Activated CD4-positive, alpha-beta memory T cell treated with anti-CD3 and anti-CD28 coated beads for 36 hours (primary cell): ENCODE measurements around the gene TTC31. TPM values are rescaled to one million over a fixed set of nuclear protein-coding genes. Genes with fewer than 3 reads are reported as not detected.
"Not testable (repeated sequence)": the region's sequence is repeated elsewhere in the genome, so short reads cannot be mapped to it uniquely, and the experiment has no call there.

Source experiments
- CTCF ChIA-PET: fragments of 350-600 bp; sonication (Branson Sonifier 250); formaldehyde crosslinking; loops from one replicate; lab custom pipeline; 2021; ENCODE audit warnings: antibody characterized with exemption, inconsistent platforms; lab: Charles Lee
- POLR2A ChIA-PET: fragments of 350-600 bp; sonication (Branson Sonifier 250); formaldehyde crosslinking; loops from one replicate; lab custom pipeline; 2021; ENCODE audit warnings: antibody characterized with exemption; lab: Charles Lee
- DNase-seq: peaks from one replicate; pipeline ENCODE4 v3.0.0-alpha.2; 2020
- H3K27ac Mint-ChIP-seq: one replicate; pipeline ENCODE4 v1.8.0; 2021; ENCODE audit warnings: mixed read lengths
- H3K27me3 Mint-ChIP-seq: one replicate; pipeline ENCODE4 v1.8.0; 2021; ENCODE audit warnings: mixed read lengths
- H3K36me3 Mint-ChIP-seq: one replicate; pipeline ENCODE4 v1.8.0; 2021; ENCODE audit warnings: mixed read lengths
- H3K4me1 Mint-ChIP-seq: one replicate; pipeline ENCODE4 v1.8.0; 2021; ENCODE audit warnings: low read depth, mixed read lengths
- H3K4me3 Mint-ChIP-seq: one replicate; pipeline ENCODE4 v1.8.0; 2021; ENCODE audit warnings: mild to moderate bottlenecking, mixed read lengths
- H3K9me3 Mint-ChIP-seq: one replicate; pipeline ENCODE4 v1.8.0; 2021; ENCODE audit warnings: mixed read lengths
- intact Hi-C: fragments of 100-400 bp; cut with micrococcal nuclease; formaldehyde crosslinking; loops from one replicate; pipeline ENCODE4 v1.15.1; 2023
- total RNA-seq, 2 experiments: library from RNA; stranded (reverse); gene quantifications; one replicate each; pipeline ENCODE4 v1.2.3, GENCODE V29; 2021

TTC31 gene
- total RNA-seq, 2 experiments from 2014 or later: 27.3 to 29.1 TPM

DNA sequence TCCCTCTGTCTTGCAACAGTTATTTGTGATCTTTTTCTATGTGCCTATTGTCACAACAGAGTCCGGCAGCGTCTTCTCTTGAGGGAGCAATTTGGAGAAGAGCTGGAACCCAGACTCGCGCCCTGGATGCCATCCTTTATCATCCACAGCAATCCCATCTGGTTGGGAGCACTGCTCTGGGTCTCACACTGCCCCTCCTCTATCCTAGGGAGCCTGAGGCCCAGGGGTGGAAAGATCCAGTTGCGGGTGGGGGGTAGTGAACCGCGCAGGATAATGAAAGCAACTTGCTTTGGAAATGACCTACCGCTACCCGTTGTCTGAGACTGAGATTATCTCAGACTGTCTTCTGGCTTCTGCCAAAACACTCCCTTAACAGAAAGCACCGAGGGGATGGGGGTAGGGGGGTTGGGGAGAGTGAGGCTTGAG is 23.9 kb upstream of the TTC31 start:
- POLR2A ChIA-PET: interaction anchor here (1.1 to 3.2 kb wide), 7 partner anchors 10 to 72 kb away, joined by 3 to 20 read pairs (median 10); partner anchors contain the start of genes AUP1, C2orf81, CCDC142 and DQX1
- CTCF ChIA-PET: interaction anchor here (0.9 to 3.6 kb wide), 6 partner anchors 8 to 72 kb away, joined by 5 to 19 read pairs (median 8); partner anchors contain the start of genes CCDC142, HTRA2, MRPL53 and TTC31
- Mint-ChIP-seq H3K4me1 (peaks cover 58% of the 10 kb centered on the region), H3K4me3 (peak overlapping the region; percentile 87), H3K27ac (peak overlapping the region; percentile 99), H3K27me3 (peaks cover 2% of the 10 kb centered on the region), H3K36me3 (peaks cover 20% of the 10 kb centered on the region), H3K9me3 (no peaks in the 10 kb centered on the region)
- DNase-seq: peak; percentile 46
- intact Hi-C loops: loop anchor here (1.0 to 10.0 kb wide), 6 partner anchors 13 to 1224 kb away; partner anchors contain the start of genes AUP1, CCT7, HTRA2 and MRPL53

GRCh38 chr2:74459503-74460118 is 23.3 kb upstream of the TTC31 start:
- H3K4me1 Mint-ChIP-seq: peaks cover 58% of the 10 kb centered on the region
- peaks cover 20% of the 10 kb centered on the region for H3K36me3 Mint-ChIP-seq
- peak overlapping the region; percentile 87 for H3K4me3 Mint-ChIP-seq
- ChIA-PET POLR2A (interaction anchor here (0.6 to 3.2 kb wide), 7 partner anchors 9 to 71 kb away, joined by 3 to 20 read pairs (median 6); partner anchors contain the start of genes AUP1, CCDC142, DQX1 and HTRA2), CTCF (interaction anchor here (3.2 kb wide), 1 partner anchor 23 kb away, joined by 17 read pairs; the partner anchor contains the start of genes CCDC142 and TTC31)
- DNase-seq, H3K27me3 Mint-ChIP-seq, H3K9me3 Mint-ChIP-seq: not testable (repeated sequence)
- peak overlapping the region; percentile 74 for H3K27ac Mint-ChIP-seq
- intact Hi-C loops: loop anchor here (10.0 kb wide), 1 partner anchor 1225 kb away; the partner anchor contains the start of genes CCT7 and PRADC1

DNA sequence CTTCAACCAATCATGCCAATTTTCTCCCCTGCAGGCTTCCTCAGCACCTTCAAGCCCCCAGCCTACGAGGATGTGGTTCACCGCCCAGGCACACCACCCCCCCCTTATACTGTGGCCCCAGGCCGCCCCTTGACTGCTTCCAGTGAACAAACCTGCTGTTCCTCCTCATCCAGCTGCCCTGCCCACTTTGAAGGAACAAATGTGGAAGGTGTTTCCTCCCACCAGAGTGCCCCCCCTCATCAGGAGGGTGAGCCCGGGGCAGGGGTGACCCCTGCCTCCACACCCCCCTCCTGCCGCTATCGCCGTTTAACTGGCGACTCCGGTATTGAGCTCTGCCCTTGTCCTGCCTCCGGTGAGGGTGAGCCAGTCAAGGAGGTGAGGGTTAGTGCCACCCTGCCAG is 22.7 kb upstream of the TTC31 start:
- H3K9me3 Mint-ChIP-seq, H3K27ac Mint-ChIP-seq, intact Hi-C loops, H3K27me3 Mint-ChIP-seq, DNase-seq, CTCF ChIA-PET: not testable (repeated sequence)
- POLR2A ChIA-PET: interaction anchor here (2.5 to 3.2 kb wide), 2 partner anchors 12 to 21 kb away, joined by 19 to 20 read pairs; partner anchors contain the start of genes CCDC142, MRPL53 and TTC31
- Mint-ChIP-seq H3K4me3 (peak overlapping the region; percentile 87), H3K4me1 (peaks cover 54% of the 10 kb centered on the region), H3K36me3 (peaks cover 19% of the 10 kb centered on the region)

DNA sequence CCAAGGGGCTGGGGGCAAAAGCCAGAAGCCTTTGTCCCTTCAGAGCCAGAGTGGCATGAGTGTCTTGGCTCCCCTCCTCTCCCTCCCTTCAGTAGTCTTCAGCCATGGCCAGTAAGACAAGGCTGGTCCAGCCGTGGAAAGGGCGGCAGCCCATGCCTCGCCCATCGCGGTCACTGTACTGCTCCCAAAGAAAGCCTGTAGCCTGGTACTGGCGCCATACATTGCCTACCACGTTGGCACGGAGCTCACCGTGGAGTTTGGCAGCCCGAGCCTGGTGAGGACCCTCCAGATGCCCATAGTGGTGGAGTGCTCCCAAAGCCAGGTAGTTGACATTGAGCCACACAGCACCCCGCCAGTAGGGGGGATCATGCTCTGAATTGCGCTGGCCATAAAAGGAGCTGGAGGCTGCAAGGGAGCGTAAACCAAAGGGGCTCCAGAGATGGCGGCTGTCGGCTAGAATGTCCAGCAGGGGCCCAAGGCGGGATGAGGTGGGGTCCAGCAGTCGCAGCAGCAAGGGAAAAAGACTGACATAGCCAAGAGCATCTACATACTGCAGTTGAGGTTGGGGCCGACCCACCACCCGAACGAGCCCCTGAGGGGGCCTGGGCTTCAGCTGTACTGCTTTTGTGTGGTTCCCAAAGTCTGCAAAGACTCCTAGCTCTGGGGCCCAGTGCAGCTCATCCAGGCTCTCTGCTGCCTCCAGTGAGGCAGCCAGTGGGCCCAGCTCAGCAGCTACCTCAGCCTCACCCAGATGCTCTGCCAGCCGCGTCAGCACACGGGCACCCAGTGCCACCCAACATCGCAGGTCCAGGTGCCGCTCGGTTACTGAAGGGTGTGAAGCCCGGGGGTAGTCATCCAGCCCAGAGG is 21.5 kb upstream of the TTC31 start:
- H3K4me1 Mint-ChIP-seq: peaks cover 44% of the 10 kb centered on the region
- intact Hi-C loops: no loop called here
- H3K27ac Mint-ChIP-seq: peak overlapping the region; percentile 38
- H3K9me3 Mint-ChIP-seq: no peaks in the 10 kb centered on the region
- DNase-seq: no peak
- H3K27me3 Mint-ChIP-seq: peaks cover 2% of the 10 kb centered on the region
- POLR2A ChIA-PET: no interaction called here
- peaks cover 19% of the 10 kb centered on the region for H3K36me3 Mint-ChIP-seq
- no peak overlapping the region for H3K4me3 Mint-ChIP-seq
- CTCF ChIA-PET: interaction anchor here (0.7 kb wide), 1 partner anchor 67 kb away, joined by 3 read pairs; no protein-coding TSS in a partner anchor

- Mint-ChIP-seq H3K9me3 (no peaks in the 10 kb centered on the region), H3K27ac (no peak overlapping the region), H3K27me3 (peaks cover 2% of the 10 kb centered on the region), H3K4me1 (peaks cover 37% of the 10 kb centered on the region), H3K36me3 (peaks cover 17% of the 10 kb centered on the region), H3K4me3 (no peak overlapping the region)
- ChIA-PET CTCF (interaction anchor here (0.7 kb wide), 1 partner anchor 67 kb away, joined by 3 read pairs; no protein-coding TSS in a partner anchor), POLR2A (no interaction called here)
- DNase-seq: no peak
- intact Hi-C loops: no loop called here
Observed at GRCh38 chr2:74462054-74462785, 20.7 kb upstream of the TTC31 start.

DNA sequence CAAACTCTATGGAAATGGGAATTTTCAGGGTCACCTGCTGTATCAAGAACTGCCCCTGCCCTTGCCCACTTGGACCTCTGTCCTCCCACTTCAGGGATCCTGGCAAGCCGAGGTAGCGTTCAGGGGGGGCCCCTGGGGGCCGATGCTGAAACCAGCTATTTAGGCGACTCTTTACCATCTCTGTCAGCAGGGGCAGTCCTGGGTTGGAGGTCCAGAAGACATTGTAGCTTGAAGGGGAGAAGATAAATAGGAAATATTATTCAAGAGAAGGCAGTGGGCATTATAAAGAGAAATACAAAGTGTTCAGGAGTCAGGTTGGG is 20.1 kb upstream of the TTC31 start:
- H3K9me3 Mint-ChIP-seq: no peaks in the 10 kb centered on the region
- H3K4me1 Mint-ChIP-seq: peaks cover 37% of the 10 kb centered on the region
- intact Hi-C loops: no loop called here
- no peak overlapping the region for H3K27ac Mint-ChIP-seq
- ChIA-PET POLR2A (no interaction called here), CTCF (no interaction called here)
- no peak for DNase-seq
- H3K36me3 Mint-ChIP-seq: peaks cover 17% of the 10 kb centered on the region
- H3K4me3 Mint-ChIP-seq: peak overlapping the region; percentile 41
- H3K27me3 Mint-ChIP-seq: peaks cover 2% of the 10 kb centered on the region

- POLR2A ChIA-PET: interaction anchor here (0.8 kb wide), 1 partner anchor 43 kb away, joined by 3 read pairs; no protein-coding TSS in a partner anchor
- intact Hi-C loops: no loop called here
- Mint-ChIP-seq H3K27me3 (no peaks in the 10 kb centered on the region), H3K4me1 (peaks cover 27% of the 10 kb centered on the region), H3K4me3 (peak overlapping the region; percentile 98), H3K27ac (peak overlapping the region; percentile 72), H3K9me3 (no peaks in the 10 kb centered on the region), H3K36me3 (peaks cover 15% of the 10 kb centered on the region)
- no peak for DNase-seq
- CTCF ChIA-PET: interaction anchor here (1.0 to 1.8 kb wide), 4 partner anchors 9 to 67 kb away, joined by 3 to 10 read pairs (median 4); partner anchors contain the start of genes CCDC142 and TTC31
Observed at GRCh38 chr2:74464406-74464805, 18.5 kb upstream of the TTC31 start.

DNA sequence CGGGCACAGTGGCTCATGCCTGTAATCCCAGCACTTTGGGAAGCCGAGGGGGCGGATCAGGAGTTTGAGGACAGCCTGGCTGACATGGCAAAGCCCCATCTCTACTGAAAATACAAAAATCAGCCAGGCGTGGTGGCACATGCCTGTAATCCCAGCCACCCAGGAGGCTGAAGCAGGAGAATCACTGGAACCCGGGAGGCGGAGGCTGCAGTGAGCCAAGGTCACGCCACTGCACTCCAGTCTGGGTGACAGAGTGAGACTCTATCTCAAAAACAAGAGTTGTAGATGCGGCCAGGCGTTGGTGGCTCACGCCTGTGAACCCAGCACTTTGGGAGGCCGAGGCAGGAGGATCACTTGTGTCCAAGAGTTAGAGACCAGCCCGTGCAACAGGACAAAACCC is 12.1 kb upstream of the TTC31 start:
- Mint-ChIP-seq H3K36me3 (peaks cover 21% of the 10 kb centered on the region), H3K4me3 (peak overlapping the region; percentile 35), H3K27ac (peak overlapping the region; percentile 71), H3K4me1 (peaks cover 22% of the 10 kb centered on the region)
- CTCF ChIA-PET: interaction anchor here (1.2 to 4.8 kb wide), 2 partner anchors 12 to 13 kb away, joined by 11 to 47 read pairs; partner anchors contain the start of genes CCDC142, TTC31 and WBP1
- intact Hi-C loops, DNase-seq, H3K9me3 Mint-ChIP-seq, H3K27me3 Mint-ChIP-seq: not testable (repeated sequence)
- POLR2A ChIA-PET: interaction anchor here (2.4 kb wide), 1 partner anchor 12 kb away, joined by 20 read pairs; the partner anchor contains the start of gene WBP1

GRCh38 chr2:74471332-74472065 is 11.4 kb upstream of the TTC31 start:
- intact Hi-C loops: loop anchor here (1.0 to 2.0 kb wide), 3 partner anchors 11 to 57 kb away; partner anchors contain the start of genes AUP1, CCDC142, HTRA2 and WBP1
- ChIA-PET CTCF (interaction anchor here (1.2 to 4.8 kb wide), 2 partner anchors 11 to 13 kb away, joined by 11 to 47 read pairs; partner anchors contain the start of genes CCDC142, TTC31 and WBP1), POLR2A (interaction anchor here (0.6 to 2.4 kb wide), 3 partner anchors 10 to 95 kb away, joined by 3 to 23 read pairs (median 20); partner anchors contain the start of genes CCDC142, TTC31 and WBP1)
- Mint-ChIP-seq H3K4me3 (peak overlapping the region; percentile 96), H3K9me3 (no peaks in the 10 kb centered on the region), H3K27ac (peak overlapping the region; percentile 96), H3K4me1 (peaks cover 19% of the 10 kb centered on the region), H3K27me3 (no peaks in the 10 kb centered on the region), H3K36me3 (peaks cover 22% of the 10 kb centered on the region)
- no peak for DNase-seq
